Activated CD8-positive, alpha-beta memory T cell treated with anti-CD3 and anti-CD28 coated beads, Interleukin-2, amount 50 U/mL, for 1 hour (primary cell): Measurements from ENCODE around the gene DIP2C.
"Not testable (repeated sequence)": the region's sequence is repeated elsewhere in the genome, so short reads cannot be mapped to it uniquely, and the experiment has no call there.

Source experiments
- DNase-seq: peaks from one replicate; pipeline ENCODE4 v3.0.0-alpha.2; 2020; ENCODE audit errors: extremely low read depth

Gene DIP2C

DNA sequence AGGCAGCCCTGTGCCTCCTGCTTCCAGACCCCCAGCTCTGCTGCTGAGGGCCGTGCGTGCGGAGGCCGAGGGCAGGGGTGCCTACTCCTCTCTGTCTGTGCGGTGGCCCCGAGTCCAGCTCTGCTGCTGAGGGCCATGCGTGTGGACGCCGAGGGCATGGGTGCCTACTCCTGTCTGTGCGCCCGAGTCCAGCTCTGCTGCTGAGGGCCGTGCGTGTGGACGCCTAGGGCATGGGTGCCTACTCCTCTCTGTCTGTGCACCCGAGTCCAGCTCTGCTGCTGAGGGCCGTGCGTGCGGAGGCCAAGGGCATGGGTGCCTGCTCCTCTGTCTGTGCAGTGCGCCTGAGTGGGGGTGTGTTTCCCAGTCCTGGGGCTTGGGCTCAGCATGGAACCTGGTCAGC is 411.5 kb downstream of the DIP2C start:
- no peak for DNase-seq

DNA sequence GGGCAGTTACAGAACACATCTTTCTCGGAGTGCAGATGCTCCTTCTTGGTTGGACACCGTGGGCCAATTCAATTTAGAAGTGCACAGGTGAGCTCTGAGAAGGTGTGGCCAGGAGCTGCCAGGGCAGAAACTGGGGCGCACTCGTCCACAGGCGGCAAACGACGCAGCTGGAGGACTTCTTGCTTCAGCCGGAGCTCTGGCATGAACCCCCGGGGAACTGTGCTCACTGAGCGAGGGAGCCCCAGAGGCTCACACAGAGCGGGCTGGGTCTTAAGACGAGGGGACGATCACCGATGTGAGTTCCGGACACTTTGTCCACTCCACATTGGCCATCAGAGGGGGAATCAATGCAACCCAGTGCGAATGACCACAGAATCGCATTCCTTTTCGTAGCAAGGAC is 413.8 kb downstream of the DIP2C start:
- no peak for DNase-seq

DNA sequence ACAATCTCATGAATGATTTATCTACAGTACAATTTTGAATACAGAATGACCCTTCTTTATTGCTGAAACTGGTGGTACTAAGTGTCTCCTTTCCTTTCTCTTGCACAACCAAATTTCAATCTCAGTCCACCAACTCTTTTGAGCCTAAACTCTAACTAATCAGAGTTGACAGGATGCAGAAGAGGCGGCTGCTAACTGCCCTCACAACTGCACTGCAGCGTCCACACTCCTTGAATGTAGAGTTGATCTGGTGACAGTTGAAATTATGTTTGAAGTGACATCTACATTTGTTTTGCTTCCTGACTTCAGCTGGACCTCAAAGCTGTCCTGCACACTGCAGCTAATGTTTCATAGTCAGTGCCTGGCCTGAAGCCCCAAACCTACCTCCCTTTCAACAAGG is 414.6 kb downstream of the DIP2C start:
- no peak for DNase-seq

- DNase-seq, result no peak
These were observed 416.4 kb downstream of the DIP2C start for GRCh38 chr10:273088-273487.

DNA sequence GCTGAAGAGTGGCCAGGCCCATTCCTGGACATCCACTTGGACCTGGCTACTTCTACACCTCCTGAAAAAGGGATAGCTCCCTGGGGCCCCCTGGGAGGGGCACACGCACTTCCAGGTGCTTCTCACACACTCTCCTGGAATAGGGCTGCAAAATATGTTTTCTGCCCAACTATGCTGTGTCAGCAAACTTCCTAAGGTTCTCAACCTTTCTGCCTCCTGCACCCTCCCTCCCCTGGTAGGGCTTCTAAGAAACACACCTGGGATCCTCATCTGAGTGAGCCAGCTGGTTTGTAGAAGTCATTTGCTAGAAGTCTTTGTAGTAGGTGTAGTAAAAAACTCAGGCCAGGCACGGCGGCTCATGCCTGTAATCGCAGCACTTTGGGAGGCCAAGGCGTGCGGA is 417.7 kb downstream of the DIP2C start:
- no peak for DNase-seq

DNA sequence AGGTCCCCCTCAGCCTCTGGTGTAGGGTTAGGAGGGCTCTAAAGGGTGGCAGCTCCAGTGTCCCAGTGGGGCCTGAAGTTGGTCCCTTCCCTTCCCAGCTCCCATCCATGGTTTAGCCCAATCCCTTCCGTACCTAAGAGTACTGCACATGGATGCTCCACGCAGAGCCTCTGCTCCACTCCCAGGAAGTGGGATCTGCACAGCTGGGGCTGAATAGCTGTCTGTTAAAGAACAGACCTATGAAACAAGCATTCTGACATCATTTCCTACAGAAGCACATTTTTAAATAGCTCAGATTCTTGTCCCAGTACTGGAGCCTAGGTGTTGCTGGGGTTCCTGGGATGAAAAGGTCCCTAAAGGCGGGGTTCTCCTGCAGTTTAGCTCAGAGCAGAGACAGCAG is 418.3 kb downstream of the DIP2C start:
- DNase-seq, result no peak

GRCh38 chr10:269440-270074 is 419.9 kb downstream of the DIP2C start:
- DNase-seq, result no peak

GRCh38 chr10:267705-268104 is 421.8 kb downstream of the DIP2C start:
- DNase-seq, result no peak

GRCh38 chr10:266974-267425 is 422.5 kb downstream of the DIP2C start:
- no peak for DNase-seq

DNA sequence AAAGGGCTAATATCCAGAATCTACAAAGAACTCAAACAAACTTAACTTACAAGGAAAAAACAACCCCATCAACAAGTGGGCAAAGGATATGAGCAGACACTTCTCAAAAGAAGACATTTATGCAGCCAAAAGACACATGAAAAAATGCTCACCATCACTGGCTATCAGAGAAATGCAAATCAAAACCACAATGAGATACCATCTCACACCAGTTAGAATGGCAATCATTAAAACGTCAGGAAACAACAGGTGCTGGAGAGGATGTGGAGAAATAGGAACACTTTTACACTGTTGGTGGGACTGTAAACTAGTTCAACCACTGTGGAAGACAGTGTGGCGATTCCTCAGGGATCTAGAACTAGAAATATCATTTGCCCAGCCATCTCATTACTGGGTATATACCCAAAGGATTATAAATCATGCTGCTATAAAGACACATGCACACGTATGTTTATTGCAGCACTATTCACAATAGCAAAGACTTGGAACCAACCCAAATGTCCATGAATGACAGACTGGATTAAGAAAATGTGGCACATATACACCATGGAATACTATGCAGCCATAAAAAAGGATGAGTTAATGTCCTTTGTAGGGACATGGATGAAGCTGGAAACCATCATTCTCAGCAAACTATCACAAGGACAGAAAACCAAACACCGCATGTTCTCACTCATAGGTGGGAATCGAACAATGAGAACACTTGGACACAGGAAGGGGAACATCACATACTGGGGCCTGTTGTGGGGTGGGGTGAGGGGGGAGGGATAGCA is 423.5 kb downstream of the DIP2C start:
- not testable (repeated sequence) for DNase-seq

GRCh38 chr10:265074-265440 is 424.4 kb downstream of the DIP2C start:
- not testable (repeated sequence) for DNase-seq

GRCh38 chr10:264160-265073 is 425.1 kb downstream of the DIP2C start:
- not testable (repeated sequence) for DNase-seq

DNA sequence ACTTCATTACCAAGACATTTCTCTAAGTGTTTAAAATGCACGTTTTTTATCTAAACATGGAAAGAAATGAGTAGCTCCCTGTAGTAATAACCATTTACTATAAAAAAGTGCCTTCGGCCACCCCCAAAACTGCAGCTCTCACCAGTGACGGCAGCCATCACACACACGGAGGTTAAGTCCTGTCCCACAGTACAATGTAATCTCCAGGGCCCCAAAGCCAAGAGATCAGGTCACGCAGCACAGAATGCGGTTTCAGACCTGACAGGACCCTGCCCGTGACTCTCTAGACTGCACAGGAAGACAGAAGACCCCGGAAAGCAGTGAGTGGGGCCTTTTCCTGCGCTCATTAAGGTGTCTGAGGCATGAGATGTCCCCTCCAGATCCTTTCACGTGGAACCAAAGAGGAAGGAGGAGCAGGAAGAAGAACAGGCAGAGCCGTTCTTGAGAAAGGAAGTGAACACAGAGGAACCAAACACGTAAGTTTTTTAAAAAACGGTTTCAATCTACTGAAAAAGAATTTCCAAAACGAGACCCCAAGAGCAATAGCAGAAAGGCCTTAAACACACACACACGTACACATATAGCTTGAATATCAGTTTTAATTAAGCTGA is 428.5 kb downstream of the DIP2C start:
- no peak for DNase-seq

GRCh38 chr10:251982-252582 is 437.4 kb downstream of the DIP2C start:
- DNase-seq, result no peak

DNA sequence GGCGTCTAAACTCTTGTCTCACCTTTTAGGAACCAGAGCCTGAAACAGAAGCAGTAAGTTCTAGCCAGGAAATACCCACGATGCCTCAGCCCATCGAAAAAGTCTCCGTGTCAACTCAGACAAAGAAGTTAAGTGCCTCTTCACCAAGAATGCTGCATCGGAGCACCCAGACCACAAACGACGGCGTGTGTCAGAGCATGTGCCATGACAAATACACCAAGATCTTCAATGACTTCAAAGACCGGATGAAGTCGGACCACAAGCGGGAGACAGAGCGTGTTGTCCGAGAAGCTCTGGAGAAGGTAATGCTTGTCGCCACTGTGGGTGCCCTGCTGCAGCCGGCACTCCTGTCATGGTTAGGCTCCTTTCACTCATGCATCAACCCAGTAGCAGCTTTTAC is 441.2 kb downstream of the DIP2C start:
- DNase-seq, result no peak

GRCh38 chr10:247480-247879 is 442.0 kb downstream of the DIP2C start:
- no peak for DNase-seq

GRCh38 chr10:246431-246830 is 443.0 kb downstream of the DIP2C start:
- no peak for DNase-seq

DNA sequence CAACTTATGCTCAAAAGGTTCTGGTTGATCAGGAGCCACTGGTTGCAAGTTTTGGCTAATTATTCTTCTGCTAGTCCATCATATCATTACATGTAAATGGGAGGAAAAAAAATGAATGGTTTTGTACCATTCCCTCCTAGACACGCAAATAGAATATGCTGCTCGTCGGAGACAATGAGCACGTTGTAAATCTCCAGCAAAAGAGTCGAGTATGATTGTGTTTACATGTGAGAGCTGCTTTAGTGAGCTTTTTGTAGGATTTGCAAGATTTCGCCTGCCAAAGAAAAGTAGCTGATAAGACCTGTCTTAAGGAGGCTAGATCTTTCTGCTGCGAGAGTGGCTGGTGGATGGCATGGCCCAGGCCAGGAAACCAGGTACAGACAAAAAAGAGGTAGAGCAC is 445.2 kb downstream of the DIP2C start:
- no peak for DNase-seq

DNA sequence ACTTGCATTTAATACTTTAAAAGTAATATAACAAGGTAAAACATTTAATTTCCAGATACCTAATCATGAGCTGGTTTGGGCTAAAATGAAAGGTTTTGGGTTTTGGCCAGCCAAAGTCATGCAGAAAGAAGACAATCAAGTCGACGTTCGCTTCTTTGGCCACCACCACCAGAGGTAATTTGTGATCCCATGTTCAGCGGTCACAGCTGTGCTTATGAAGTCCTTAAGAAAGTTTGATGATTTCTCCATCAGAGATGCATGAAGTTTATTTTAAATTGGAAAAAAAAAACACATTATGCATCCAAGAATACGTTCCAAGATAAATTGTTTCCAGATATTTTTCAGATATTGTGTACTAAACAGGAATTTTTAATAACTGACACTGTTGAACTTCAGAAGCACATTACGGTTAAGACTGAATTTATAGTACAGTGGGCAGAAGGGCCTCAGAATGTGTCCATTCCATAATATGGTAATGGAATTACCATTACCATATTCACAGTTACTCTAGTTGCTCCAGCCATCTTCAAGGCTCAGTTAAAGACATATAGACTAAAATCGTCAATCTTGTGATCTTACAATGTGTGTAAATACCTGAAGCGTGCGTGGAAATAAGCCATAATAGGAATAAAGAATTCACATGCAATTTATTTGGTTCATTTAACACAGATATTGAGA is 447.4 kb downstream of the DIP2C start:
- DNase-seq, result no peak

DNA sequence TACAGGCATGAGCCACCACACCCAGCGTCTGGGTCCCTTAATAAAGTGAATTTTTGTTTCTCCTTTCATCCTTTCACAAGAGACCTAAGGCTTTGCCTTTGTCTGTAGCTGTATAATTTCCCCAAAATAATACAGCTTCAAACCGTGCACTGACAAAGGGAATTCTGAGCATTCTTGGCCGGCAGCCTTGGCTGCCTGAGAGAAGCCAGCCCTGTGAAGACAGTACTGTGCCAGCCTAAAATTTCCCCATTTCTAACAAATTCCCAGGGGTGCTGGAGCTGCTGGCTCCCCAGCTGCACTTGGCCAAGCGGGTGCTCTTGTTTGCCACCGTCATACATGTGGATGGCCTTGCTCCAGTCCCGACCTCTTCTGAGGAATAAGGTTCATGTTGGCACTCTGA is 448.0 kb downstream of the DIP2C start:
- DNase-seq, result no peak

DNA sequence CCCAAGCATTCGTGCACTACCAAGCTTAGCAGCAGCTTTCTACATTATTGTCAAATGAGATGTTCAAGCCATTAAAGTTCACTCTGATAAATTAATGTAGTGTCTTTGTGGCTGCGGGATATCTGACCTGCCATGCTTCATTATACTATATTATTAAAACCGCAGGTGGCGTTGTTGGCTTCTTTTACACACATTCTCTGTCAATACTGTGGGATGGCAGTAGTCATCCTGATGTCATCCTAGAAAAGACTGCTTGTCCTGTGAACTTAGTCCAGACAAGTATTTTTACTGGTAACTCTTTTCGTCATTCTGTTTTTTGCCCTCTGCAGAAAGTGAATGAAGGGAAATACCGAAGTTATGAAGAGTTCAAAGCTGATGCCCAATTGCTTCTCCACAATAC is 450.4 kb downstream of the DIP2C start:
- DNase-seq, result no peak
